KMS-11 (cell line): Measurements from ENCODE around the gene CTDSPL2.
"Not testable (repeated sequence)": the region's sequence is repeated elsewhere in the genome, so short reads cannot be mapped to it uniquely, and the experiment has no call there.

ENCODE experiments used
- H2AFZ ChIP-seq: fragments of 200-600 bp; sonication (generic); 2 replicates; pipeline ENCODE4 v1.6.1; 2016; ENCODE audit warnings: antibody characterized with exemption, mixed run types, low read depth
- H3K27ac ChIP-seq: fragments of 200-600 bp; sonication (generic); 2 replicates; pipeline ENCODE4 v1.6.1; 2016; ENCODE audit warnings: mild to moderate bottlenecking, mixed run types
- H3K27me3 ChIP-seq: fragments of 200-600 bp; sonication (generic); 2 replicates; pipeline ENCODE4 v1.6.1; 2017; ENCODE audit warnings: mild to moderate bottlenecking, low read depth, mixed run types, moderate library complexity; ENCODE audit not compliant: insufficient read depth
- H3K36me3 ChIP-seq: fragments of 200-600 bp; sonication (generic); 2 replicates; pipeline ENCODE4 v1.6.1; 2017; ENCODE audit warnings: mild to moderate bottlenecking, mixed run types; ENCODE audit not compliant: insufficient read depth
- H3K4me1 ChIP-seq: fragments of 200-600 bp; sonication (generic); 2 replicates; pipeline ENCODE4 v1.6.1; 2016; ENCODE audit warnings: mild to moderate bottlenecking, low read depth, mixed run types; ENCODE audit not compliant: poor library complexity, severe bottlenecking
- H3K4me2 ChIP-seq: fragments of 200-600 bp; sonication (generic); 2 replicates; pipeline ENCODE4 v1.7.0; 2016; ENCODE audit warnings: mild to moderate bottlenecking, mixed run types
- H3K4me3 ChIP-seq: fragments of 200-600 bp; sonication (generic); IDR thresholded peaks from 2 replicates; pipeline ENCODE4 v1.6.1; 2017; ENCODE audit warnings: low read depth, low read length, mixed read lengths; ENCODE audit not compliant: insufficient read depth
- H3K79me2 ChIP-seq: fragments of 200-600 bp; sonication (generic); 2 replicates; pipeline ENCODE4 v1.6.1; 2016; ENCODE audit warnings: low read depth, mixed run types; ENCODE audit not compliant: insufficient read depth
- H3K9ac ChIP-seq: fragments of 200-600 bp; sonication (generic); 2 replicates; pipeline ENCODE4 v1.6.1; 2016; ENCODE audit warnings: mild to moderate bottlenecking, mixed run types
- H4K20me1 ChIP-seq: fragments of 200-600 bp; sonication (generic); 2 replicates; pipeline ENCODE4 v1.6.1; 2016; ENCODE audit warnings: mild to moderate bottlenecking, mixed run types; ENCODE audit not compliant: insufficient read depth
- TF ChIP-seq, protein P1 (sequence below): fragments of 200-600 bp; sonication (generic); conservative IDR thresholded peaks from 2 replicates; pipeline ENCODE4 v1.6.1; 2017; ENCODE audit warnings: low read depth, mild to moderate bottlenecking, antibody characterized with exemption, low read length, moderate library complexity, mixed read lengths

Gene CTDSPL2

DNA sequence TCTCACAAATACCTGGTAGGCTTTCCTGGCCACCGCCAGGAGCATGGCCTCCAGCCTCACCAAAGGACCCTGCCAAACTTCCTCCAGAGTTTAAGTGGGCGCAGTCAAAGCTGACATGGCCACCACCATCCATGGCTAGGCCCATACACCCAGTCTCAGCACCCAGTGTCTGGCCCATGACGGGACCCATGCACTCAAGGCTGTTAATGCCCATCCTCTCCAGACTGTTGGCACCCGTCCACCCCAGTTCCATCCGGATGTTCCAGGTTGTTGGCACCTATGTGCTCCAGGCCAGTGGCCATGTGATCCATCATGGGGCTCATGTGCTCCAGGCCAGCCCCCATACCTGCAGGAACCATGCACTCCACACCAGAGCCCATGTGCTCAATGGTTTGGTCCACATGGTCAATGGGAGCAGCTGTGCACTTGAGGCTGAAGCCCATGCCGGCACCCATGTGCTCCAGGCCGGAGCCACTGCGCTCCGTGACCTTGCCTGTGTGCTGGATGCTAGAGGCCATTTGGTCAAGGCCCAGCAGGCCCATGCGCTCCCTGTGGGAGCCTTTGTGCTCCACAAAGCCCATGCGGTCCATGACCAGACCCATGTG lies 20.4 kb downstream of the CTDSPL2 start:
- no peaks in the 10 kb centered on the region for H3K36me3 ChIP-seq
- no peak overlapping the region for H3K9ac ChIP-seq
- peaks cover 14% of the 10 kb centered on the region for H4K20me1 ChIP-seq
- no peaks in the 10 kb centered on the region for H3K4me1 ChIP-seq
- H3K4me3 ChIP-seq: no peak overlapping the region
- no peaks in the 10 kb centered on the region for H3K27me3 ChIP-seq
- peaks cover 92% of the 10 kb centered on the region for H3K79me2 ChIP-seq
- no peak overlapping the region for H2AFZ ChIP-seq
- TF ChIP-seq, protein P1, sequence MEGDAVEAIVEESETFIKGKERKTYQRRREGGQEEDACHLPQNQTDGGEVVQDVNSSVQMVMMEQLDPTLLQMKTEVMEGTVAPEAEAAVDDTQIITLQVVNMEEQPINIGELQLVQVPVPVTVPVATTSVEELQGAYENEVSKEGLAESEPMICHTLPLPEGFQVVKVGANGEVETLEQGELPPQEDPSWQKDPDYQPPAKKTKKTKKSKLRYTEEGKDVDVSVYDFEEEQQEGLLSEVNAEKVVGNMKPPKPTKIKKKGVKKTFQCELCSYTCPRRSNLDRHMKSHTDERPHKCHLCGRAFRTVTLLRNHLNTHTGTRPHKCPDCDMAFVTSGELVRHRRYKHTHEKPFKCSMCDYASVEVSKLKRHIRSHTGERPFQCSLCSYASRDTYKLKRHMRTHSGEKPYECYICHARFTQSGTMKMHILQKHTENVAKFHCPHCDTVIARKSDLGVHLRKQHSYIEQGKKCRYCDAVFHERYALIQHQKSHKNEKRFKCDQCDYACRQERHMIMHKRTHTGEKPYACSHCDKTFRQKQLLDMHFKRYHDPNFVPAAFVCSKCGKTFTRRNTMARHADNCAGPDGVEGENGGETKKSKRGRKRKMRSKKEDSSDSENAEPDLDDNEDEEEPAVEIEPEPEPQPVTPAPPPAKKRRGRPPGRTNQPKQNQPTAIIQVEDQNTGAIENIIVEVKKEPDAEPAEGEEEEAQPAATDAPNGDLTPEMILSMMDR: no peak
- H3K4me2 ChIP-seq: no peak overlapping the region
- H3K27ac ChIP-seq: no peak overlapping the region

DNA sequence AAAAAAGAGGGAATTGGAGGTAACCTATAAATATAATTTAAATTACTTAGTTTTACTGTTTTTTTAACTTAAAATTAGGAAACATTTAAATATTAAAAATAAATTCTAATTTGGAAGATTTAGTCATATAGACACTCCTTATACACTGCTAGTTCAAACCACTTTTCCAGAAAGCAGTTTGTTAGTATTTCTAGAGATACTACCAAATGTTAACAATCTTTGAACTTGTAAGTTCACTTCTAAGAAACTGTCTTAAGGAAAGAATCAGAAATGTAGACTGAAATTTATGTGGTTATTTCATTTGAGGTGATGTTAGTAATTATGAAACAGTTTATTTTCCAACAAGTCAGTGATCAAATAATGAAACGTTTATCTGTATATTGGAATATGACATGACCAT lies 22.7 kb downstream of the CTDSPL2 start:
- peaks cover 94% of the 10 kb centered on the region for H3K79me2 ChIP-seq
- no peaks in the 10 kb centered on the region for H3K4me1 ChIP-seq
- H3K36me3 ChIP-seq: no peaks in the 10 kb centered on the region
- no peak overlapping the region for H3K4me3 ChIP-seq
- TF ChIP-seq, protein P1: no peak
- no peak overlapping the region for H3K9ac ChIP-seq
- H2AFZ ChIP-seq: no peak overlapping the region
- H3K27ac ChIP-seq: no peak overlapping the region
- no peak overlapping the region for H3K4me2 ChIP-seq
- H3K27me3 ChIP-seq: no peaks in the 10 kb centered on the region
- H4K20me1 ChIP-seq: peaks cover 15% of the 10 kb centered on the region

DNA sequence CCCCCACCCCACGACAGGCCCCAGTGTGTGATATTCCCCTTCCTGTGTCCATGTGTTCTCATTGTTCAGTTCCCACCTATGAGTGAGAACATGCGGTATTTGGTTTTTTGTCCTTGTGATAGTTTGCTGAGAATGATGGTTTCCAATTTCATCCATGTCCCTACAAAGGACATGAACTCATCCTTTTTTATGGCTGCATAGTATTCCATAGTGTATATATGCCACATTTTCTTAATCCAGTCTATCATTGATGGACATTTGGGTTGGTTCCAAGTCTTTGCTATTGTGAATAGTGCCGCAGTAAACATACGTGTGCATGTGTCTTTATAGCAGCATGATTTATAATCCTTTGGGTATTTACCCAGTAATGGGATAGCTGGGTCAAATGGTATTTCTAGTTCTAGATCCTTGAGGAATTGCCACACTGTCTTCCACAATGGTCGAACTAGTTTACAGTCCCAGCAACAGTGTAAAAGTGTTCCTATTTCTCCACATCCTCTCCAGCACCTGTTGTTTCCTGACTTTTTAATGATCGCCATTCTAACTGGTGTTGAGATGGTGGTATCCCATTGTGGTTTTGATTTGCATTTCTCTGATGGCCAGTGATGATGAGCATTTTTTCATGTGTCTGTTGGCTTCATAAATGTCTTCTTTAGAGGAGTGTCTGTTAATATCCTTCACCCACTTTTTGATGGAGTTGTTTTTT lies 26.3 kb downstream of the CTDSPL2 start:
- not testable (repeated sequence) for H3K4me2 ChIP-seq

DNA sequence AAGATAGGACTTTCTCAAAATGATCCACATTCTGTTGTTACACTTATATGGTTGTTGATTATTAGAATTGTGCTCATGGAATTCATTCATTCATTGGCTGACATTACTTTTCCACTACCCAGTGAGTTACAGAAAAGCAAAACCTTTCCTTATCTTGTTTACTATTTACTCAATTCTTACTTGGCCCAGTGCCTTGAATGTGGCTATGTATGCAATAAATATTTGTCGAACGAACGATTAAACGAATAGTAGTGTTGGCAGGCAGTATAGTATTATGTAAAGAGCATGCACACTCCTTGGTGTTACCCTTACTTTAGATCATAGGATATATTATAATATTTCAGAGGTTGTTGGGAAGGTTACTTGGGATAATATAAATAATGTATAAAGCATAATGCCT lies 31.0 kb downstream of the CTDSPL2 start:
- H3K4me3 ChIP-seq: no peak overlapping the region
- H3K27me3 ChIP-seq: no peaks in the 10 kb centered on the region
- no peak overlapping the region for H3K9ac ChIP-seq
- H3K4me2 ChIP-seq: no peak overlapping the region
- H2AFZ ChIP-seq: no peak overlapping the region
- peaks cover 5% of the 10 kb centered on the region for H3K4me1 ChIP-seq
- no peak overlapping the region for H3K27ac ChIP-seq
- H3K36me3 ChIP-seq: peaks cover 12% of the 10 kb centered on the region
- H3K79me2 ChIP-seq: peaks cover 70% of the 10 kb centered on the region
- TF ChIP-seq, protein P1: no peak
- peaks cover 9% of the 10 kb centered on the region; the same call in 1 of the 2 replicates for H4K20me1 ChIP-seq

More for the DNA sequence above, 26.3 kb downstream of the CTDSPL2 start:
- not testable (repeated sequence) for H2AFZ ChIP-seq, H3K9ac ChIP-seq, H3K27ac ChIP-seq, H3K4me1 ChIP-seq, H3K27me3 ChIP-seq, H3K4me3 ChIP-seq, H3K36me3 ChIP-seq
- Histone ChIP-seq H3K79me2 (peaks cover 88% of the 10 kb centered on the region), H4K20me1 (peaks cover 20% of the 10 kb centered on the region)
